Liver (tissue), 9 donors: ENCODE measurements around the gene TMPRSS11D. TPM values are rescaled to one million over a fixed set of nuclear protein-coding genes. Genes with fewer than 3 reads are reported as not detected.

Source experiments
- DNase-seq: peaks from one replicate; pipeline ENCODE4 v3.0.0-alpha.2; 2017; ENCODE audit warnings: low spot score
- H3K27ac ChIP-seq, 2 donors: one replicate each; pipeline ENCODE4 v1.7.0; 2013; ENCODE audit warnings: inconsistent platforms in 2 of 2, low read length in 2 of 2, control low read depth in 1 of 2, low read depth in 1 of 2, mild to moderate bottlenecking in 1 of 2
- H3K27me3 ChIP-seq, 4 donors: one replicate each; pipeline versions ENCODE4 v1.6.1 to v1.7.0; 2013; ENCODE audit warnings: low read length in 3 of 4, inconsistent platforms in 1 of 4, mild to moderate bottlenecking in 1 of 4, moderate library complexity in 1 of 4; ENCODE audit not compliant: control insufficient read depth in 4 of 4, insufficient read depth in 4 of 4
- H3K36me3 ChIP-seq, 4 donors: one replicate each; pipeline versions ENCODE4 v1.6.1 to v1.7.0; 2013; ENCODE audit warnings: low read length in 3 of 4, mild to moderate bottlenecking in 3 of 4, low read depth in 1 of 4, moderate library complexity in 1 of 4; ENCODE audit not compliant: control insufficient read depth in 4 of 4, insufficient read depth in 3 of 4
- H3K4me1 ChIP-seq, 4 donors: one replicate each; pipeline versions ENCODE4 v1.6.1 to v1.7.0; 2013; ENCODE audit warnings: low read length in 3 of 4, mild to moderate bottlenecking in 3 of 4, moderate library complexity in 1 of 4; ENCODE audit not compliant: control insufficient read depth in 4 of 4, insufficient read depth in 4 of 4
- H3K4me3 ChIP-seq, 3 donors: one replicate each; pipeline versions ENCODE4 v1.6.1 to v1.7.0; 2013; ENCODE audit warnings: low read length in 3 of 3, control low read depth in 1 of 3, low read depth in 1 of 3, mild to moderate bottlenecking in 1 of 3
- H3K9ac ChIP-seq, 2 donors: one replicate each; pipeline ENCODE4 v1.7.0; 2013; ENCODE audit warnings: low read length in 2 of 2, mild to moderate bottlenecking in 2 of 2, moderate library complexity in 2 of 2, control low read depth in 1 of 2, low read depth in 1 of 2
- H3K9me3 ChIP-seq, 4 donors: one replicate each; pipeline versions ENCODE4 v1.6.1 to v1.7.0; 2013; ENCODE audit warnings: low read length in 3 of 4; ENCODE audit not compliant: control insufficient read depth in 4 of 4
- EGR1 ChIP-seq, 2 donors: IDR thresholded peaks; 2 replicates each; pipeline ENCODE4 v1.6.1; 2016 to 2018; ENCODE audit warnings: antibody characterized with exemption in 2 of 2, low read depth in 2 of 2
- FOXA1 ChIP-seq: IDR thresholded peaks from 2 replicates; pipeline ENCODE4 v1.6.1; 2016; ENCODE audit warnings: antibody characterized with exemption
- FOXA2 ChIP-seq: IDR thresholded peaks from 2 replicates; pipeline ENCODE4 v1.6.1; 2016; ENCODE audit warnings: antibody characterized with exemption
- GABPA ChIP-seq, 2 donors: IDR thresholded peaks in 1 of 2; conservative IDR thresholded peaks in 1 of 2; 2 replicates each; pipeline ENCODE4 v1.6.1; 2016; ENCODE audit warnings: antibody characterized with exemption in 2 of 2, mild to moderate bottlenecking in 1 of 2, moderate library complexity in 1 of 2
- HNF4A ChIP-seq, 2 donors: conservative IDR thresholded peaks; 2 replicates each; pipeline ENCODE4 v1.6.1; 2016; ENCODE audit warnings: antibody characterized with exemption in 2 of 2, mild to moderate bottlenecking in 2 of 2
- HNF4G ChIP-seq: IDR thresholded peaks from 2 replicates; pipeline ENCODE4 v1.6.1; 2016; ENCODE audit warnings: antibody characterized with exemption
- JUND ChIP-seq, 2 donors: IDR thresholded peaks; 2 replicates each; pipeline ENCODE4 v1.6.1; 2016; ENCODE audit warnings: antibody characterized with exemption in 2 of 2
- NR2F2 ChIP-seq: IDR thresholded peaks from 2 replicates; pipeline ENCODE4 v1.6.1; 2016; ENCODE audit warnings: antibody characterized with exemption
- RAD21 ChIP-seq, 2 donors: IDR thresholded peaks; 2 replicates each; pipeline ENCODE4 v1.6.1; 2016; ENCODE audit warnings: antibody characterized with exemption in 2 of 2, mild to moderate bottlenecking in 2 of 2
- RXRA ChIP-seq, 2 donors: IDR thresholded peaks; 2 replicates each; pipeline ENCODE4 v1.6.1; 2017 to 2018; ENCODE audit warnings: antibody characterized with exemption in 2 of 2, mild to moderate bottlenecking in 1 of 2
- SP1 ChIP-seq: IDR thresholded peaks from 2 replicates; pipeline ENCODE4 v1.6.1; 2018; ENCODE audit warnings: antibody characterized with exemption, mild to moderate bottlenecking
- TAF1 ChIP-seq: conservative IDR thresholded peaks from 2 replicates; pipeline ENCODE4 v1.6.1; 2016; ENCODE audit warnings: antibody characterized with exemption, mild to moderate bottlenecking
- YY1 ChIP-seq: IDR thresholded peaks from 2 replicates; pipeline ENCODE4 v1.6.1; 2016; ENCODE audit warnings: antibody characterized with exemption, mild to moderate bottlenecking
- WGBS: extraction: QIAGEN DNeasy Blood & Tissue Kit; methylation state at CpG from one replicate; pipeline ENCODE4 v1.1.7; 2013; 5-methylcytosine and 5-hydroxymethylcytosine counted together
- polyA plus RNA-seq, 2 donors: library from polyadenylated mRNA; stranded (reverse) in 1 of 2; unstranded in 1 of 2; fragments of 200-250 nt in 1 of 2; fragments of >200 nt in 1 of 2; fragmentation: Nextera tagmentation in 1 of 2; extraction: Ambion mirVana in 1 of 2; gene quantifications; one replicate each; pipeline versions ENCODE4 v1.2.1 to v1.2.3, GENCODE V29; 2013 to 2015
- total RNA-seq, 2 donors: library from RNA; depleted of rRNA; stranded (reverse); fragments of >200 nt; gene quantifications; one replicate each; pipeline ENCODE4 v1.2.3, GENCODE V29; 2014
- TF ChIP-seq, protein P1 (sequence below): IDR thresholded peaks from 2 replicates; pipeline ENCODE4 v1.6.1; 2016; ENCODE audit warnings: antibody characterized with exemption
- TF ChIP-seq, protein P2 (sequence below): fragments of 150-350 bp; IDR thresholded peaks from 2 replicates; pipeline ENCODE4 v1.5.1; 2017; ENCODE audit warnings: improper control_type of control experiment, low read depth, low read length; ENCODE audit not compliant: missing input control
- TF ChIP-seq, protein P3 (sequence below): IDR thresholded peaks from 2 replicates; pipeline ENCODE4 v1.6.1; 2016; ENCODE audit warnings: antibody characterized with exemption
- TF ChIP-seq, protein P4 (sequence below): IDR thresholded peaks from 2 replicates; pipeline ENCODE4 v1.6.1; 2016; ENCODE audit warnings: antibody characterized with exemption, mild to moderate bottlenecking
- donor health status: healthy.
- donor health status: healthy.
- donor health status: healthy.
- donor health status: healthy.
- donor health status: healthy.

TMPRSS11D gene
- total and polyA plus RNA-seq, 4 donors = 0.03 TPM; not detected in 3

DNA sequence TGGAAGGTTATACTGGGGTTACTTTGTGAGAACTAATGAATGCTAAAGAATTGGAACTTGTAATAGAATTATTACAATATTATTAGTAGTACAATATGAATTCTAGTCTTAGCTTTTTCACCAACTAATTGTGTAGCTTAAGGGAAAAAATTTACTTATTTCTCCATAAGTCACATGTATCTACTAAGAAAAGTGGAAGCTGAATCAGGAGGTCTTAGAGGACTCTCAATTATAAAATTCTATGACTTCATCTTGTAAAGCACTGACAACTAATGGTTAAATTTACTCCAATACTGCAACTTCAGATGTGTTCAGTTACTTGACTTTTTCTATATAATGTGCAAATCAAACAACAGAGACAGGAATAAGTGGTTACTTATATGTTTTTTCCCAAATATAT lies 899 bp upstream of the TMPRSS11D start:
- H3K4me3 ChIP-seq = no peak overlapping the region
- H3K4me1 ChIP-seq = no peaks in the 10 kb centered on the region
- no peak overlapping the region for H3K9ac ChIP-seq
- no peaks in the 10 kb centered on the region for H3K36me3 ChIP-seq
- H3K27me3 ChIP-seq = no peaks in the 10 kb centered on the region
- DNase-seq = no peak
- no peak overlapping the region for H3K27ac ChIP-seq
- TF ChIP-seq YY1 = no peak
- TF ChIP-seq NR2F2 = no peak
- no peak for TF ChIP-seq FOXA1
- TF ChIP-seq, protein P1, sequence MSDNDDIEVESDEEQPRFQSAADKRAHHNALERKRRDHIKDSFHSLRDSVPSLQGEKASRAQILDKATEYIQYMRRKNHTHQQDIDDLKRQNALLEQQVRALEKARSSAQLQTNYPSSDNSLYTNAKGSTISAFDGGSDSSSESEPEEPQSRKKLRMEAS = no peak
- TF ChIP-seq, protein P2, sequence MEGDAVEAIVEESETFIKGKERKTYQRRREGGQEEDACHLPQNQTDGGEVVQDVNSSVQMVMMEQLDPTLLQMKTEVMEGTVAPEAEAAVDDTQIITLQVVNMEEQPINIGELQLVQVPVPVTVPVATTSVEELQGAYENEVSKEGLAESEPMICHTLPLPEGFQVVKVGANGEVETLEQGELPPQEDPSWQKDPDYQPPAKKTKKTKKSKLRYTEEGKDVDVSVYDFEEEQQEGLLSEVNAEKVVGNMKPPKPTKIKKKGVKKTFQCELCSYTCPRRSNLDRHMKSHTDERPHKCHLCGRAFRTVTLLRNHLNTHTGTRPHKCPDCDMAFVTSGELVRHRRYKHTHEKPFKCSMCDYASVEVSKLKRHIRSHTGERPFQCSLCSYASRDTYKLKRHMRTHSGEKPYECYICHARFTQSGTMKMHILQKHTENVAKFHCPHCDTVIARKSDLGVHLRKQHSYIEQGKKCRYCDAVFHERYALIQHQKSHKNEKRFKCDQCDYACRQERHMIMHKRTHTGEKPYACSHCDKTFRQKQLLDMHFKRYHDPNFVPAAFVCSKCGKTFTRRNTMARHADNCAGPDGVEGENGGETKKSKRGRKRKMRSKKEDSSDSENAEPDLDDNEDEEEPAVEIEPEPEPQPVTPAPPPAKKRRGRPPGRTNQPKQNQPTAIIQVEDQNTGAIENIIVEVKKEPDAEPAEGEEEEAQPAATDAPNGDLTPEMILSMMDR = no peak
- no peak for TF ChIP-seq SP1
- TF ChIP-seq RXRA (IDR thresholded peaks at IDR 0.05) = no peak
- no peak for TF ChIP-seq GABPA (IDR thresholded peaks at IDR 0.05 in 1 of 2, conservative IDR thresholded peaks at IDR 0.05 in 1 of 2)
- TF ChIP-seq JUND (IDR thresholded peaks at IDR 0.05) = no peak
- no peaks in the 10 kb centered on the region for H3K9me3 ChIP-seq

DNA sequence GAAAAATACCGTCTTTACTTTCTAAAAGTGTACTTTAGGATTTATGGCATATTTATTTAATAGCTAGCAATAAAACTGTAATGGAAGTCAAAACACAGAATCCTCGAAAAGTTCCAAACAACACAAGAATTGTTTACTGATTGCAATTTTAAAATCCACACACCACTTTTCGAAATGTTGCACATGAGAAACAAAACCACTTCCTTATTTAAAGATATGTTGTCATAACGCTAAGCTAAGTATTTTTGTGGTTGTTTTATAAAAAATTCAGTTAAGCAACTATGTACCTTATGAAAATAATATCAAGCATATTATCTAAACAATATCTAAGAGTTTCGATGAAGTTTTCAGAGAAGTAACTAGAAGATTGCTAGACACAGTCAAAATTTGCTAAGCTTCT lies 344 bp downstream of the TMPRSS11D start:
- TF ChIP-seq TAF1 = no peak
- TF ChIP-seq, protein P2 = no peak
- no peak for TF ChIP-seq RAD21 (IDR thresholded peaks at IDR 0.05)
- TF ChIP-seq, protein P1 = no peak
- no peak for TF ChIP-seq GABPA (IDR thresholded peaks at IDR 0.05 in 1 of 2, conservative IDR thresholded peaks at IDR 0.05 in 1 of 2)
- TF ChIP-seq SP1 = no peak
- TF ChIP-seq RXRA (IDR thresholded peaks at IDR 0.05) = no peak
- no peak for TF ChIP-seq HNF4A (conservative IDR thresholded peaks at IDR 0.05)
- TF ChIP-seq NR2F2 = no peak
- TF ChIP-seq, protein P3, sequence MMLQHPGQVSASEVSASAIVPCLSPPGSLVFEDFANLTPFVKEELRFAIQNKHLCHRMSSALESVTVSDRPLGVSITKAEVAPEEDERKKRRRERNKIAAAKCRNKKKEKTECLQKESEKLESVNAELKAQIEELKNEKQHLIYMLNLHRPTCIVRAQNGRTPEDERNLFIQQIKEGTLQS = no peak
- no peak for TF ChIP-seq EGR1 (IDR thresholded peaks at IDR 0.05; ENCODE audit: low read depth in 2 of 2)
- TF ChIP-seq JUND (IDR thresholded peaks at IDR 0.05) = no peak
- no peak for TF ChIP-seq FOXA1
- TF ChIP-seq FOXA2 = no peak
- no peak for TF ChIP-seq HNF4G
- no peak for TF ChIP-seq YY1
- TF ChIP-seq, protein P4, sequence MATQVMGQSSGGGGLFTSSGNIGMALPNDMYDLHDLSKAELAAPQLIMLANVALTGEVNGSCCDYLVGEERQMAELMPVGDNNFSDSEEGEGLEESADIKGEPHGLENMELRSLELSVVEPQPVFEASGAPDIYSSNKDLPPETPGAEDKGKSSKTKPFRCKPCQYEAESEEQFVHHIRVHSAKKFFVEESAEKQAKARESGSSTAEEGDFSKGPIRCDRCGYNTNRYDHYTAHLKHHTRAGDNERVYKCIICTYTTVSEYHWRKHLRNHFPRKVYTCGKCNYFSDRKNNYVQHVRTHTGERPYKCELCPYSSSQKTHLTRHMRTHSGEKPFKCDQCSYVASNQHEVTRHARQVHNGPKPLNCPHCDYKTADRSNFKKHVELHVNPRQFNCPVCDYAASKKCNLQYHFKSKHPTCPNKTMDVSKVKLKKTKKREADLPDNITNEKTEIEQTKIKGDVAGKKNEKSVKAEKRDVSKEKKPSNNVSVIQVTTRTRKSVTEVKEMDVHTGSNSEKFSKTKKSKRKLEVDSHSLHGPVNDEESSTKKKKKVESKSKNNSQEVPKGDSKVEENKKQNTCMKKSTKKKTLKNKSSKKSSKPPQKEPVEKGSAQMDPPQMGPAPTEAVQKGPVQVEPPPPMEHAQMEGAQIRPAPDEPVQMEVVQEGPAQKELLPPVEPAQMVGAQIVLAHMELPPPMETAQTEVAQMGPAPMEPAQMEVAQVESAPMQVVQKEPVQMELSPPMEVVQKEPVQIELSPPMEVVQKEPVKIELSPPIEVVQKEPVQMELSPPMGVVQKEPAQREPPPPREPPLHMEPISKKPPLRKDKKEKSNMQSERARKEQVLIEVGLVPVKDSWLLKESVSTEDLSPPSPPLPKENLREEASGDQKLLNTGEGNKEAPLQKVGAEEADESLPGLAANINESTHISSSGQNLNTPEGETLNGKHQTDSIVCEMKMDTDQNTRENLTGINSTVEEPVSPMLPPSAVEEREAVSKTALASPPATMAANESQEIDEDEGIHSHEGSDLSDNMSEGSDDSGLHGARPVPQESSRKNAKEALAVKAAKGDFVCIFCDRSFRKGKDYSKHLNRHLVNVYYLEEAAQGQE = no peak
- Histone ChIP-seq H3K27me3 (no peaks in the 10 kb centered on the region), H3K9me3 (no peaks in the 10 kb centered on the region), H3K36me3 (no peaks in the 10 kb centered on the region), H3K4me1 (no peaks in the 10 kb centered on the region), H3K4me3 (no peak overlapping the region), H3K27ac (no peak overlapping the region), H3K9ac (no peak overlapping the region)
- WGBS = 67% methylated on average over 5 of the region's 5 CpGs
- no peak for DNase-seq
